ENCODE data around the gene DUSP2.
"Not testable (repeated sequence)": the region's sequence is repeated elsewhere in the genome, so short reads cannot be mapped to it uniquely, and the experiment has no call there.

The DUSP2 gene

DNA sequence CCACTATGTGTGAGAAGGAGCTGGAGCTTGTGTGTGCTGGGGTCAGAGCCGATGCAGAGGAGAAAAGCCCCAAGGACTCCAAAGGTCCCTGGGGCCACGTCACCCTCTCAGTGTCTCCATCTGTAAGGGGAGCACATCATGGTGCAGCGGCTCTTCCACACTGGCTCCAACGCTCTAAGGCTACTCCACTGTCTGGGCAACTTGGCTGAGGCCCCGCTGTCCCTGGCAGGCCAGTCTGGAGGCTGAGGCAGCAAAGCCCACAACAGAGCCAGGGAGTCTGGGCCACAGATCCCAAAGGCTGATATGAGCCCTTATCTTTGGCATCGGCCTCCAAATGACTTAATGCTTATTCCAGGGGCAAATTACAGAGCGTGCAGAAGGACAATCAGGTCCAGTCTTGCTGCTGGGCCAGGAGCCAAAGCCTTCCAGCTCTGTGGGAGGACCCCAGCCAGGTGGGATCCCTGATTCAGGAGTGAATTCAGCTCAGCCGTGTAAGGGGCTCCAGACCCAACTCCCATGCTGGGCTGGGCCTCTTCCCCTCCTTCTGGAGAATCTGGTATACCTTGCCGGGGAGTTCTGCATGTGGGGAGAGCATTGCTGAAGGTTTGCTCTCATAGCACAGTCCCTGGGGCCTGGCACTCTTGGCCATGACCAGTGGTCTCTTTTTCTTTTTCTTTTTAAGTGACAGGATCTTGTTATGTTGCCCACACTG, 1.8 kb upstream of the DUSP2 start:
- no peak for DNase-seq (ENCODE audit: low spot score)

DNA sequence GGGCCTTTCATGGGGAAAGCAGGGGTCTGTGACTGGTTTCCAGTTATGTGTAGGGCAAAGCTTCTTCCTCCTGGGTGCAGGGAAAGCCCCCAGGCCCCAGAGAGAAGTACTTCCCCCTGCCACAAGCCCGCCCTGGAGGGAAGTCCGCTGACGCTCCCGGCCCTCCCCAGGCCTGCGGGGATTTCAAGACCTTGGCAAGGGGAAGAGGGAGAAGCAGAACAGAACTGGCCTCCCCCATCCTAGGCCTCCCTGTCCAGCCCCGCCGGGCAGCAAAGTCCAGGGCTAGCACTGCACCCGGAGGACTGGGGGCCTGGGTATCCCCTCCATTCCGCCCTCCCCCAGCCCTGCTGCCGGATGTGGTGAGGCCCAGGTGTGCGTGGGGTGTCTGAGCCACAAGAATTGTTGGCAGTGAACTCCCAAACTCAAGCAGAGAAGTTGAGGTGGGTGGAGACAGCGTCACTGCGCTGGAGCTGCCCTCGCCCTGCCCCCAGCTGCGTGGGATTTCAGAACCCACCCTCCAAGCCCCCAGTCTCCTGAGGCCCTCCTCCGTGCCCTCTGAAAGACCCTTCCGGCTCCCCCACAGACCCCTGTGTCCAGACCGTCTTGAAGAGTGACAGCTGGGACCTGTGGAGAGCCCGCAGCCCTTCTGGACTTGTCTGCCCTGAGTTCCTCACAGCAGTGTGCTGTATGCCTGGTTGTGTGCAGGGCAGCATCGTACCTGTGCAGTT, 1.1 kb upstream of the DUSP2 start:
- DNase-seq (ENCODE audit: low spot score) = no peak

DNA sequence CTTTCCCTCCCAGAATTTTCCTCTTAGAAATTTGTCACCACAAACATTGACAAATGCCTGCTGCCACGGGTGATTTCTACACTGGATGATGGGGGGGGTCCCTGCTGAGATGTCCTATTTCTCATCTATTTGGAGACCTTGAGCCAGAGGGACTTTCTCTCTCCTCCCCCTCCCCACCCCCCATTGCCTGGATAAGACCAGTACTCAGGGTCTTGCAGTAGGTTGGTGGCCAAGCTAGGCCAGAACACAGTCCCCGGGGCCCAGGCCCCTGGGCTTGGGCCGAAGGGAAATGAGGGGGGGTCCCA, 560 bp upstream of the DUSP2 start:
- DNase-seq (ENCODE audit: low spot score) = no peak

DNA sequence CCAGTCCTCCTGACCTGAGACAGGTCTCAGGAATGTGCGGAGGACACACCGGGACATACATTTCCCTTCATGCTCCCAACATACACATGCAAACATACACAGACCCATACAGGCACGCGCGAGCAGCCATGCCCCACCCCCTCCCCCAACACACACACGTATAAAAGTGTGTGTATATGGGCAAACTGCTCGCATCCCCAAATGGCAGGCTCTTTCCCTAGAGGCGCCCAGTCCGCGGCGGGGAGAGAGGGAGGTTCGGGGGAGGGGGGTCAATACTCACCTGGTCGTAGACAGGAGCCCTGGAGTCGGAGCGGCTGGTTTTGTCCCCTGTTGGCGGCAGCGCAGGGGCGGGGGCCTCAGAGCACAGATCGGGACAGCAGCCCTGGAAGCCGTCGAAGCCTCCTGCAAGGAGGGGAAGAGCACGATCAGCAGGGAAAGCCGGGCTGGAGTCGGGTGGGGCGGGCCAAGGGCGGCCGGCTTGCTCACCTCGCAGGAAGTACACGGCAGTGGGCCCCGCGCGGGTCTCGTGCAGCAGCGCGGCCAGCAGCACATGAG, 682 bp downstream of the DUSP2 start:
- no peak for DNase-seq (ENCODE audit: low spot score)

DNA sequence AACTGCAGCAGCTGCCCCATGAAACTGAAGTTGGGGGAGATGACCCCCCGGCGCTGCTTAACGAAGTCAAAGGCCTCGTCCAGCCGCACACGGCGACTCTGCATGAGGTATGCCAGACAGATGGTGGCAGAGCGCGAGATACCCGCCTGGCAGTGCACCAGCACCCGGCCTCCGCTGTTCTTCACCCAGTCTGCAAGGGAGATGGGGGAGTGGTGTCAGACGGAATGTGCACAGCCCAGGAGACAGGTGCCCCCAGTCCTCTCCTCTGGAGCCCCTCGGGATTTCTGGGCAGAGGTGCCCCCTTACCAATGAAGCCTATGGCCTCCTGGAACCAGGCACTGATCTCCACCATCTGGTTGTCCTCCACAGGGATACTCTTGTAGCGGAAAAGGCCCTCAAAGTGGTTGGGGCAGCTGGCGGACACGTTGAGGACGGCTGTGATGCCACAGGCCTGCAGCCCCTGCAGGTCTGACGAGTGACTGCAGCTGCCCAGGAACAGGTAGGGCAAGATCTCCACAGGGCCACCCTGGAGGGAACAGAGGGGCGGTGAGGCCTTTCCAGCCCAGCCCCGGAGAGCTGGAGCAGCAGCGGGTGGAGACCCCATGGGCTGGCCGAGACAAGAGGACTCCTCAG, 1.3 kb downstream of the DUSP2 start:
- no peak for DNase-seq (ENCODE audit: low spot score)

DNA sequence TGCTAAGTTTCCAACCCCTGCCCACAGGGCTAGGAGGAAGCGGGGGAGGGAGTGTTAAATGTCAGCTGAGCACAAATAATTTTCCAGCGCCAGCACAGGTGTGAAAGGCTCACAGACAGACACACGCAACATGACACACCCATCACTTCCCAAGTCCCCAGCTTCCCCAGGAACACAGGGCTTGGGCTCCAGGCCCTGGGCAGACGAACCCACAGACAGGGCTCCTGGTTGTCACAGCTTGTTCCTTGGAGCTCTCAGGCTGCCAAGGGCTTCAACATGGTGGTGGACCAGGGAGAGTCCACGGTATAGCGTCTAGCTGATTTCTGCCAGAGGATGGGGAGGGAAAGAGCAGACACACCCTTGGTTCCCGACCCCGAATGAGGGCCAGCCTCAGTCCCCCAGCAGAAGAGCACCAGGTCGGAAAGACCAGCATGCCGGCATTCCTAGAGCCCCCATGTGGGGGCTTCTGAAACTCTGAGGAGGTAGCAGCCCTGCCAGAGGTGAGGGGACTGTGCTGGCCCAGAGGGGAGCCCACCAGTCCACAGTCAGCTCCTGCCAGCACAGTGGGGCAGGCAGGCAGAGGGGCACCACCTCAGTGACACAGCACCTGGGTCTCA, 1.9 kb downstream of the DUSP2 start:
- no peak for DNase-seq (ENCODE audit: low spot score)

DNA sequence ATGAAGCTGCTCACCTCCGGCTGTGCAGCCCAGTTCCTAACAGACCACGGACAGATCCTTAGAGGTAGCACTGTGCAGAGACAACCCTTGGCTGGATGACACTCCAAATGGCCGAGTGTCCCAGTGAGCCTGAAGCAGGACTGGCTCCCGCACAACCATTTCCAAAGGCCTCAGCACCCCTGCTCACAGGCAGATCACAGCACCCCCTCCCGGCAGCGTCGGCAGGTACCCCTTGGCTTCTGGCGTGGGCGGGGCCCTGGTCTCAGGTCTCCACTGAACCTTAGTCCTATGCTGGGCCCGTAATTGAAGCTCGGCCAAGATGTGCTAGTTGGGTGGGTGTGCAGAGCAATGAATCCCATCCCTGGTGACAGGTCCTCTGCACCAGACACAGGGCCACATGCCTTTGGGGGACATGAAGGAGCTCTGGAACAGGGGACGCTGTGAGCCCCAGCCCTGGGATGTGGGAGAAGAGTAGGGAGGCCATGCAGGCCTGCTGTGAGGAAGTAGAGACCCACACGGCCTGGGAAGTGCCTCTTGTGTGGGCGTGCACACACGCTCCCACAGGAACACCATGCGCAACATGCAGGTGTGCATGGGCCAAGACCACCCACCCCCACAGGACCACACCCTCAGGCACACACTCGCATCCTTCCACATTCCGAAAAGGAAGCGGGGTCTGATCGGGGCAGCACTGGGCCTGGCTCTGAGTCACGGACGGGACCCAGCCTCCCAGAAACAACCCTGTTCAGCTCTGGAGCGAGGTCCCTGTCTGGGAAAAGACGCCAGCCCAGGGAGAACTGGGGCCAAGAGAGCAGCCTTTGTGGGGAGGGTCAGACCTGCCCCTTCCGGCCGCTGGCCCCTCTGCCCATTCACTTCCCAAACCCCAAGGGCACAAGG, 2.8 kb downstream of the DUSP2 start:
- no peak for DNase-seq (ENCODE audit: low spot score)

DNA sequence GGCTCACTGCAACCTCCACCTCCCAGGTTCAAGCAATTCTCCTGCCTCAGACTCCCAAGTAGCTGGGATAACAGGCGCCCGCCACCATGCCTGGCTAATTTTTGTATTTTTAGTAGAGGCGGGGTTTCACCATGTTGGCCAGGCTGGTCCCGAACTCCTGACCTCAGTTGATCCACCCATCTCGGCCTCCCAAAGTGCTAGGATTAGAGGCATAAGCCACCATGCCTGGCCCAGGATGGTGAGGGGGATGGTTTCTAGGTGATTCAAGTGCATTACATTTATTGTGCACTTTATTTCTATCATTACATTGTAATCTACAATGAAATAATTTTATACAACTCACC, 3.6 kb downstream of the DUSP2 start:
- DNase-seq (ENCODE audit: low spot score) = not testable (repeated sequence)

DNA sequence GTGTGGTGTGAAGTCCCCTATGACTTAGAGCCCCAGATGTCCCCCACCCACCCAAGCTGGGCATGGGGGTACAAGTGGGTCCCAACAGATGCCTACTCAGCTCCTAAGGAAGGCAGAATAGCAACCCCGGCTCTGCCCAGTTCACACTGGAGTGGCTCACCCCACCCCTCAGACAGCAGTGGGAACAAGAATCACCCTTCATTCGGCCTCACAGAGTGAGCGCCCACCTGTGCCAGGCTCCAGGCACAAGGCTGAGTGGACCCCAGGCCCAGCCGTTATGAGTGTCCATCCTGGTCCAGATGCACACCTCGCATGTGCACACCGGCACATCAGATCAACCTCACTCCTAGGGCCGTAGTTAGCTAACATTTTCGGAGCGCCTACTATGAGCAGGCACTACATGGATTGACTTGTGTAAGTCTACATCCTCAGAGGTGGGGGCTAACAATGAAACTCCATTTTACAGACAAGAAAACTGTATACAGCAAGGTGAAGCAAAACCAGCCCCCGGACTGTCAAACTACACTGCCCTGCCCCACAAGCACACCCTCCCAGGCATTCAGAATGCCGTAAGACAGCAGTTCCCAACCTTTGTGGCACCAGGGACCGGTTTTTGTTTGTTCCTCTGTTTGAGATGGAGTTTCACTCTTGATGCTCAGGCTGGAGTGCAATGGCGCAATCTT, 4.2 kb downstream of the DUSP2 start:
- DNase-seq (ENCODE audit: low spot score) = no peak

DNA sequence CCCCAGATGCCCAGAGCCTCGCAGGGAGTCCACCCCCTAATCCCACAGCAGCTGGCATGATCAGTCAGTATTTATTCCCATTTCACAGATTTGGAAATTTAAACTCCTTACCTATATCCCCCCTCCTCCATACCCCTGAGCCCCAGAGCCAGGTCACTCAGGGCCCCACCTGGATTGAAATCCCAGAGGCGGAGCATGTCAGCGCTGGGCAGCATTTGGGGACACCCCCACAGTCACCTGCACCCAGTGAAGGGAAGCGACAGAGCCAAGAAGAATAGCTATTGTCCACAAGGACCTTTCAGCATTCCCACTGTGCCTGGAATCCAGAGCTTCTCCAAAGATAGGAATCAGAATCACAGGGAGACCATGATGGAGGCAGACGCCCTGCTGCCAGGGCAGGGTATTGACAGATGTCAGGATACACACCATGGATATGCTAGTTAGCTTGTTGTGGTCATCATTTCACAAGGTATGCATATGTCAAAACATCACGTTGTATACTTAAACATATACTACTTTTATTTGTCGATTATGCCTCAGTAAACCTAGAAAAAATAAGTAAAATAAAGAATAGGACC, 6.0 kb downstream of the DUSP2 start:
- DNase-seq (ENCODE audit: low spot score) = no peak

DNA sequence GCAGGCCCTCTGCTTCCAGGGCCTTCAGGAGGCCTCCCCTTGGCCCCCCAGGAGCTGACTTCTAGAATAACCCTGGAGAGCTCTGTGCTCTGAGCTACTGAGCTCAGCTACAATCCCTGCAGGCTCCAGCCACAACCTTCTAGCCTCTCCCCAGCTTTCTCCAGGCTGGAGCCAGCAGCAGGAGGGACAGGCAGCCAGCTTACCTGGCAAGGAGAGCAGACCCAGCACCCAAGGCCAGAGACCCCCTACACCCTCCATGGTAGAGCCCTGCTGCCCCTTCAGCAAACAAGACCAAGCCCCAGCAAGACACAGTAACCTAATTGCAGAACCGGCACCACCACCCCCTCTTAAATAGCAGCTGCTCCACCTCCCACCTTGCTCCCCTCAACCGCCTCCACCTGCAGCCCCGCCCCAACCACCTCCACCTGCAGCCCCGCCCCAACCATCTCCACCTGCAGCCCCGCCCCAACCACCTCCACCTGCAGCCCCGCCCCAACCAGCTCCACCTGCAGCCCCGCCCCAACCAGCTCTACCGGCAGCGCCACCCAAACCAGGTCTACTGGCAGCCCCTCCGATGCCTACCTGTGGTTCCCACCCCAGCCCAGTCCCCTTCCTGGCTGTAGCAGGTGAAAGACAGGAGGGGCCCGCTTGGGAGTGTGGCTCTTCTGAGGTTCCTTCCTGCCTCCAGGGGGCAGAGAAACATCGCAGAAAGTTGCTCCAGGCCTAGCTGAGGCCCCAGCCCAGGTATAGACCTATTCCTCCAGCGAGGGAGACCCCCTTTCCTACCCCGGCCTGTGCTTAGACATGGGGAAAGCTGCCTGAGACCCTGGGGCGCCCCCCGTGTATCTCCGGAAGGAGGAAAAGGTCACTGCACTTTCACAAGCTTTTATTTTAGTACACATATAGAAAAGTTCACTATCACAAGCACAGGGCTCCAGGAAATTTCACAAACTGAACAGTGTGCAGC, 6.8 kb downstream of the DUSP2 start, which contains the start of gene ASTL:
ASTL (minus strand) TSS at position 324 of the 967 bp plus-strand sequence; CDS start at position 258, 66 bp downstream.
- no peak for DNase-seq (ENCODE audit: low spot score)

DNA sequence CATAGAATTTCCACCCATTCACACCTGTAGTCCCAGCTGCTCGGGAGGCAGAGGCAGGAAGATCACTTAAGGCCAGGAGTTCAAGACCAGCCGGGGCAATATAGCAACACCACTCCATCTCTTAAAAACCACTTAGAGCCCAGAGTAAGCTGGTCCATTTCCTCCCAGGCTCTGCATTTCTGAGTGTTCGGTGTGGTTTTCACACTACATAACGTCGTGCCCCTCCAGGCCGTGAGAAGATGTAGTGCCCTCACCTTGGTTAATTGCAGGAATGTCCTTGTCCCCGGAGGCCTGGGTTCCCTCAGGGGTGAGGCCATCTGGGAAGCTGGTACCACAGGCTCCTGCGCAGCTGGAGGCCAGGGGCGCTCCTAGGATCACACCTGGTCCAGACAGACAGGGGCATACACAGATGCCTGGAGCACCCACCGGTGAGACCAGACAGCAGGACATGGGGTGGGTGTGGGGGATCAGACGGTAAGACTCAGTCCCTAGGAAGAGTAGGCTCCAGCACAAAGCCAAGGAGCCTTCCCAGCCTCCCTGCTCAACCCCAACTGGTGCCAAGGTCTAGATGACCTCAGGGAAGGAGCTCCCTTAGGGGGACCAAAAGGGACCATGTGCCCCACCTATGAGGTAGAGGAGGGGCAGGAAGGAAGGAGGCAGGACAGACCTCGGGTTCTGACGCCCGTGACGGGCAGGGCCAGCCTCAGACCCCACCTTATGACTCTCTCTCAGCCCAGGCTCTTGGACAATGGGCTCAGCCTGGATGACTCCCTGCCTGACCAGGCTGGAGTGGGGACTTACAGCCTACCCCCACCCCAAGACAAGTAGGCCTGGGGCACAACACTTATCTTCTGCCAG, 7.7 kb downstream of the DUSP2 start:
- DNase-seq (ENCODE audit: low spot score) = no peak

DNA sequence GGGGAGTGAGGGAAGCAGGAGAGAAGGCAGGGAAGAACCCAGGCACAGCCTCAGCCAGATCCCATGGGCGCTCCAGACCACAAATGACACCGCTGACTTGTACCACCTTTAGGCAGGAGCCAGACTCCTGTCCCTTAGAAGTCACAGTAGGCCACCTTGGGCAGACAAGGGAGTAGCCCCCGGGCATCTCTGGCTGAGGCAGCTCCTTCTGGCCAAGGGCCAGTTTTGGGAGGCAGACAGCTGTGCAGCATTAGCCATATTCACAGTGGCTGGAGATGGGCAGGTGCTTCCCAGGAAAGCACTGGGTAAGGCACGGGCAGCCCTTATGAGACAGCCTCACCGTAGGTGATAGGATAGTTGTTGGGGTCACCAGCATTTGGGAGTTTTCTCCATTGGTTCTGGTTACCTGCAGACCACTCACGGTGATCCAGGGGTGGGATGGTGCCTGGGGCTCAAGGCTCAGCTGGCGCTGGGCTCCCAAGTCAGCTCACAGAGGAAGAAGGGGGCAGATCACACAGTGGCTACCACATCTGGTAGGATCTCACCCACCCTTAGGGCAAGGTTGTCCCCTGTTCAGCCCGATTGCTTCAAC, 9.0 kb downstream of the DUSP2 start:
- no peak for DNase-seq (ENCODE audit: low spot score)

DNA sequence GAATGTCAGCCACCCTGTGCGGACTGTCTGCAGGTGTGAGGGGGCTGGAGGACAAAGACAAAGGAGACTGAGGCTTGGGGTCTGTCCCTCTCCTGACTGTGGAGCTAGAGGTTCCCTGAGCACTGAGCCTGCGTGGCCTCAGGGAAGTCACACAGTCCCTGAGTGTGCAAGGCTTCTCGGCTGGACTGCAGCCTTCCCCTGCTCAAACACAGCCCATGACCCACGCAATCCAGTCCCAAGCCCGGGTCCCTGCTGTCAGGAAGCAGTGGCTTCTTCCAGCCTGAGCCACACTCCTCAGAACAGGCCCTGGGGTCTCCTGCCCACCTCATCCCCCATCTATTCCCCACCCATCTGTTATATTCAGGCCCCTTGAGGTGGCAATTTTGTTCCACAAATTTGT, 9.6 kb downstream of the DUSP2 start:
- DNase-seq (ENCODE audit: low spot score) = no peak

DNA sequence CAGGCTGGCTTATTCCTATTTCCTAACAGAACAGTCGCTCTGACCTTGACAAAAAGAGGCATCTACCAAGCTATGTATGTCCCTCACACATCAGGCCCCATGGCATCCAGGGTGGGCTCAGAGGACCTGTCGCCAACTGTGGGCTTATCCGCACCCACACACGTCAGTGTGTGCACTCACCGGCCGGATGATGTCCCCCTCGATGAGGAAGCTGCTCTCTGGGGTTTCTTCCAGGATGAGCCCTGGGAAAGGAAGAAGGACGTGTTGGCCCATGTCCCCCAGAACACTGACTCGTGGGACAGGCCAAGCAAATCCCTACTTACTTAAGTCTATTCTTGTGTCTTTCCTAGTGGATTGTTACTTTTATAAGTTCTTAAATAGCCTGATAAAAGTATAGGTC, 10.1 kb downstream of the DUSP2 start:
- DNase-seq (ENCODE audit: low spot score) = no peak

DNA sequence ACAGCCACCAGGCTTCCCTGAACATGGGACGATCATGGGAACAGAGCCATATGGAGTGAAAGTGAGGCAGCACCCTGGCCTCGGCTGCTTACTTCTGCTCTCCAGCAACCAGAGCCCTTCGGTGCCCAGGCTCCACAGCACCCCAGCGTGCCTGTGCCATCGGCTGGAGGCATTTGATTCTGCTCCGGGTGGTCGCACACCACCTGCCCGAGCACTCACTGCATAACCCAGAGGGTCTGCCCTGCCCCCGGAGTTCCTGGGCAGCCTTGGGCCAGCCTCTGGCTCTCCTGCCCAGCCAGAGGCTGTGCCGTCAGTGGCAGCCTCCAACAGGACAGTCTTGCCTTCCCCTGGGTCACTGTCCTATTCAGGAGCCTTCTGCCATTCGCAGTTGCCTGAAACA, 10.8 kb downstream of the DUSP2 start:
- no peak for DNase-seq (ENCODE audit: low spot score)

DNA sequence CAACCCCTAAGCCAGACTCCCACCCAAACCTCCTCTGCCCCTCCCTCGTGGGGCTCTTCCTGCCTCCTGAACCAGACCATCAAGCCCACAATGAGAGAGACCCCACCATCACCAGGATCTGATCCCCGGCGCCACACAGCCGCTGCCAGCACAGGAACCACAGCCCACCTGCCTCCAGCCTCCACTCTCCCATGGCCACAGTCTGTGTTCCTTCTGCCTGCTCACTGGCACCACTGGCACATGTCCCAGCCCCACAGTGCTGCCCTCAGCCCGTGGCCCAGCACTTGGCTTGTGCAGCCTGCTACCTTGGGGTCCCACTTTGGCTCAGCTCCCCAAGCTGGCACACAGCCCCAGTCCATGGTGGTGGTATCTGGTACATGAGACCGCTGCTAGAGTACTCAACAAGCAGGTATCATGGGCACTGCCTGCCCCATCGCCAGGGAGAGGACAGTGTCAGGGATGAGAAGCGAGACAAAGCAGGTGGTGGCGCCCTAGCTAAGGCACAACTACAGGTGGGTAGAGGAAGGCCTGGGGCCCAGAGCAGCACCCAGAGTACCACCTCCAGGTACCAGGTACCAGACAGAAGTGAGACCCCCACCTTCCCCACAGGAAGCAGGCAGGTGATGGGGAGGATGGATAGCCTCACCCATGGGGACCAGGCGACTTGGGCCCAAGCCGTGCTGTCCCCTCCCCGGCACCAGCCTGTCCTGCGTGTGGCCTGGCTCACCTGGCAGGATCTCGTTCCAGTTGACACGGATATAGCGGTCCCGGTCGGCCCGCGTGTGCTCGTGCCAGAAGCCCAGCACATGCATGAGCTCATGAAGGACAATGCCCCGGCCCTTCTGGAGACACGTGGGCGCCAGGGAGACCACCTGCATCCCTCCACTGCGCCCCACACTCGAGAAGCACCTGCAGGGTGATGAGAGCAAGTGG, 13.2 kb downstream of the DUSP2 start:
- no peak for DNase-seq (ENCODE audit: low spot score)

Measured in putamen (tissue), 1 donor.